ENCODE results near the gene SMARCE1. TPM values are rescaled to one million over a fixed set of nuclear protein-coding genes. Genes with fewer than 3 reads are reported as not detected.

The SMARCE1 gene
- total RNA-seq, result 100 to 1,000 TPM in 1 of 2 experiments, 10 to 100 TPM in 1; 90.7 to 110 TPM

- peak within 1 kb of the TSS; percentile 96 for H3K27ac Mint-ChIP-seq
- H3K4me1 Mint-ChIP-seq, result peaks cover 39% of the 10 kb centered on the region
- H3K9me3 Mint-ChIP-seq (ENCODE audit: low read depth), result no peaks in the 10 kb centered on the region
- H3K4me3 Mint-ChIP-seq, result peak within 1 kb of the TSS; percentile 95
- DNase-seq, result peak; percentile 77
- no peaks in the 10 kb centered on the region for H3K27me3 Mint-ChIP-seq
- ATAC-seq, result peak; percentile 79
- CTCF ChIA-PET, result interaction anchor here (0.6 to 5.7 kb wide), 12 partner anchors 12 to 1025 kb away, joined by 3 to 30 read pairs (median 4); no protein-coding TSS in a partner anchor
- H3K36me3 Mint-ChIP-seq, result peaks cover 21% of the 10 kb centered on the region
Observed at GRCh38 chr17:40647624-40648383, at the start of gene SMARCE1. Gene SMARCE1 (minus strand): TSS chr17:40647818. CDS start chr17:40645802, 2,016 bp downstream.

GRCh38 chr17:40697297-40697696 is 49.7 kb upstream of the SMARCE1 start:
- H3K27me3 Mint-ChIP-seq, result peaks cover 53% of the 10 kb centered on the region
- H3K36me3 Mint-ChIP-seq, result no peaks in the 10 kb centered on the region
- DNase-seq, result no peak
- no peaks in the 10 kb centered on the region for H3K4me1 Mint-ChIP-seq
- H3K4me3 Mint-ChIP-seq, result no peak overlapping the region
- CTCF ChIA-PET, result no interaction called here
- ATAC-seq, result no peak
- H3K9me3 Mint-ChIP-seq (ENCODE audit: low read depth), result no peaks in the 10 kb centered on the region
- no peak overlapping the region for H3K27ac Mint-ChIP-seq

- Mint-ChIP-seq H3K9me3 (ENCODE audit: low read depth) (no peaks in the 10 kb centered on the region), H3K27me3 (peaks cover 55% of the 10 kb centered on the region), H3K4me1 (no peaks in the 10 kb centered on the region), H3K36me3 (no peaks in the 10 kb centered on the region), H3K27ac (no peak overlapping the region), H3K4me3 (no peak overlapping the region)
- CTCF ChIA-PET, result no interaction called here
- ATAC-seq, result no peak
- DNase-seq, result no peak
Observed at GRCh38 chr17:40696651-40697072, 49.0 kb upstream of the SMARCE1 start.

GRCh38 chr17:40695874-40696472 is 48.4 kb upstream of the SMARCE1 start:
- CTCF ChIA-PET, result interaction anchor here (1.3 to 1.6 kb wide), 2 partner anchors 9 to 22 kb away, joined by 4 to 5 read pairs; no protein-coding TSS in a partner anchor
- Mint-ChIP-seq H3K9me3 (ENCODE audit: low read depth) (no peaks in the 10 kb centered on the region), H3K27ac (no peak overlapping the region), H3K4me3 (no peak overlapping the region), H3K36me3 (no peaks in the 10 kb centered on the region), H3K4me1 (no peaks in the 10 kb centered on the region), H3K27me3 (peaks cover 57% of the 10 kb centered on the region)
- ATAC-seq, result no peak
- no peak for DNase-seq

GRCh38 chr17:40694584-40694983 is 47.0 kb upstream of the SMARCE1 start:
- H3K36me3 Mint-ChIP-seq, result no peaks in the 10 kb centered on the region
- H3K4me1 Mint-ChIP-seq, result no peaks in the 10 kb centered on the region
- H3K27me3 Mint-ChIP-seq, result peaks cover 64% of the 10 kb centered on the region
- H3K4me3 Mint-ChIP-seq, result no peak overlapping the region
- no peak overlapping the region for H3K27ac Mint-ChIP-seq
- CTCF ChIA-PET, result interaction anchor here (1.3 kb wide), 1 partner anchor 24 kb away, joined by 4 read pairs; no protein-coding TSS in a partner anchor
- H3K9me3 Mint-ChIP-seq (ENCODE audit: low read depth), result no peaks in the 10 kb centered on the region
- DNase-seq, result no peak
- ATAC-seq, result no peak

- no peaks in the 10 kb centered on the region for H3K36me3 Mint-ChIP-seq
- H3K4me3 Mint-ChIP-seq, result no peak overlapping the region
- peaks cover 37% of the 10 kb centered on the region for H3K27me3 Mint-ChIP-seq
- DNase-seq (no peak), ATAC-seq (no peak)
- H3K9me3 Mint-ChIP-seq (ENCODE audit: low read depth), result no peaks in the 10 kb centered on the region
- H3K4me1 Mint-ChIP-seq, result no peaks in the 10 kb centered on the region
- CTCF ChIA-PET, result no interaction called here
- no peak overlapping the region for H3K27ac Mint-ChIP-seq
Observed at GRCh38 chr17:40687106-40687505, 39.5 kb upstream of the SMARCE1 start.

GRCh38 chr17:40686192-40686591 is 38.6 kb upstream of the SMARCE1 start:
- H3K36me3 Mint-ChIP-seq, result no peaks in the 10 kb centered on the region
- H3K9me3 Mint-ChIP-seq (ENCODE audit: low read depth), result no peaks in the 10 kb centered on the region
- DNase-seq (no peak), ATAC-seq (no peak)
- CTCF ChIA-PET, result no interaction called here
- no peaks in the 10 kb centered on the region for H3K4me1 Mint-ChIP-seq
- H3K27ac Mint-ChIP-seq, result no peak overlapping the region
- no peak overlapping the region for H3K4me3 Mint-ChIP-seq
- peaks cover 37% of the 10 kb centered on the region for H3K27me3 Mint-ChIP-seq

GRCh38 chr17:40680998-40681397 is 33.4 kb upstream of the SMARCE1 start:
- peaks cover 4% of the 10 kb centered on the region for H3K4me1 Mint-ChIP-seq
- H3K36me3 Mint-ChIP-seq, result no peaks in the 10 kb centered on the region
- H3K4me3 Mint-ChIP-seq, result no peak overlapping the region
- ATAC-seq (no peak), DNase-seq (no peak)
- peaks cover 58% of the 10 kb centered on the region for H3K27me3 Mint-ChIP-seq
- CTCF ChIA-PET, result no interaction called here
- no peak overlapping the region for H3K27ac Mint-ChIP-seq
- H3K9me3 Mint-ChIP-seq (ENCODE audit: low read depth), result no peaks in the 10 kb centered on the region

- CTCF ChIA-PET, result no interaction called here
- Mint-ChIP-seq H3K36me3 (no peaks in the 10 kb centered on the region), H3K27me3 (peaks cover 63% of the 10 kb centered on the region), H3K4me1 (peaks cover 4% of the 10 kb centered on the region), H3K9me3 (ENCODE audit: low read depth) (no peaks in the 10 kb centered on the region), H3K4me3 (no peak overlapping the region), H3K27ac (no peak overlapping the region)
- ATAC-seq, result no peak
- DNase-seq, result no peak
Observed at GRCh38 chr17:40679523-40679907, 31.9 kb upstream of the SMARCE1 start.

- no peaks in the 10 kb centered on the region for H3K36me3 Mint-ChIP-seq
- CTCF ChIA-PET, result no interaction called here
- peaks cover 67% of the 10 kb centered on the region for H3K27me3 Mint-ChIP-seq
- H3K27ac Mint-ChIP-seq, result no peak overlapping the region
- DNase-seq (no peak), ATAC-seq (no peak)
- H3K4me3 Mint-ChIP-seq, result no peak overlapping the region
- peaks cover 4% of the 10 kb centered on the region for H3K4me1 Mint-ChIP-seq
- no peaks in the 10 kb centered on the region for H3K9me3 Mint-ChIP-seq (ENCODE audit: low read depth)
Observed at GRCh38 chr17:40678902-40679522, 31.4 kb upstream of the SMARCE1 start.

- CTCF ChIA-PET, result no interaction called here
- H3K4me3 Mint-ChIP-seq, result no peak overlapping the region
- H3K9me3 Mint-ChIP-seq (ENCODE audit: low read depth), result no peaks in the 10 kb centered on the region
- H3K4me1 Mint-ChIP-seq, result peaks cover 4% of the 10 kb centered on the region
- DNase-seq, result no peak
- no peak for ATAC-seq
- no peaks in the 10 kb centered on the region for H3K36me3 Mint-ChIP-seq
- H3K27ac Mint-ChIP-seq, result no peak overlapping the region
- H3K27me3 Mint-ChIP-seq, result peaks cover 67% of the 10 kb centered on the region
Observed at GRCh38 chr17:40675905-40676304, 28.3 kb upstream of the SMARCE1 start.

GRCh38 chr17:40672654-40673053 is 25.0 kb upstream of the SMARCE1 start:
- H3K36me3 Mint-ChIP-seq, result no peaks in the 10 kb centered on the region
- H3K27ac Mint-ChIP-seq, result no peak overlapping the region
- CTCF ChIA-PET, result no interaction called here
- DNase-seq (no peak), ATAC-seq (no peak)
- H3K27me3 Mint-ChIP-seq, result peaks cover 53% of the 10 kb centered on the region
- H3K4me1 Mint-ChIP-seq, result no peaks in the 10 kb centered on the region
- H3K4me3 Mint-ChIP-seq, result no peak overlapping the region
- no peaks in the 10 kb centered on the region for H3K9me3 Mint-ChIP-seq (ENCODE audit: low read depth)

GRCh38 chr17:40671282-40671681 is 23.7 kb upstream of the SMARCE1 start:
- no peaks in the 10 kb centered on the region for H3K4me1 Mint-ChIP-seq
- no peak overlapping the region for H3K27ac Mint-ChIP-seq
- ATAC-seq, result no peak
- no peak for DNase-seq
- H3K36me3 Mint-ChIP-seq, result no peaks in the 10 kb centered on the region
- no peak overlapping the region for H3K4me3 Mint-ChIP-seq
- CTCF ChIA-PET, result no interaction called here
- H3K9me3 Mint-ChIP-seq (ENCODE audit: low read depth), result no peaks in the 10 kb centered on the region
- H3K27me3 Mint-ChIP-seq, result peaks cover 47% of the 10 kb centered on the region

GRCh38 chr17:40666331-40666730 is 18.7 kb upstream of the SMARCE1 start:
- Mint-ChIP-seq H3K36me3 (peaks cover 2% of the 10 kb centered on the region), H3K9me3 (ENCODE audit: low read depth) (no peaks in the 10 kb centered on the region), H3K4me3 (no peak overlapping the region), H3K27me3 (peaks cover 50% of the 10 kb centered on the region), H3K27ac (no peak overlapping the region), H3K4me1 (peaks cover 6% of the 10 kb centered on the region)
- DNase-seq (no peak), ATAC-seq (no peak)
- CTCF ChIA-PET, result no interaction called here

All from activated CD8-positive, alpha-beta memory T cell treated with anti-CD3 and anti-CD28 coated beads, Interleukin-2, amount 10 ng/mL, durations not matched to agents 7 days and 5 days (primary cell).